ENCODE data around the gene ARHGAP26. TPM values are rescaled to one million over a fixed set of nuclear protein-coding genes. Genes with fewer than 3 reads are reported as not detected.

ARHGAP26 gene
- total and polyA plus RNA-seq, 2 donors (not counting 3 experiments of a cell fraction or from before 2014, with no cell fraction given): 3.1 to 16.2 TPM

DNA sequence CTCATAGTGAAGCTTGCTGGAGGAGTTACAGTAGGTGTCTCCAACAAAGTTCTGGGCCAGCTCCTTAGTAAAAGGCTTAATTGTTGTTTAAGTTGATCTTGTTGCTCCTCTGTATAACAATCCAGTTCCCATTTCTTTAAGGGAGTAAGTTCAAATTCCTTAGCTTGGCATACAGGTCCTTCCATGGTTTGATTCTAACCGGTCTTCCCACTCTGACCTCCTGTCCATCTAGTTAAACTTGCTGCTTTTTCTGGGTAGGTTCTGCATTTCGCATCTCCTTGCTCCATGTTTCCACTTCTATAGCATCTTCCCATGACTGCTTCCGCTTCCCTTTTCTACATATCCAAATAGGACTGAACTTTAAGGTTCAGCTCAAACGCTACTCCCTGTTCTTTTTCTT lies 95.5 kb downstream of the ARHGAP26 start:
- Histone ChIP-seq H3K4me2 (ENCODE audit: insufficient read depth, low read length) (no peak overlapping the region), H3K9me3 (replicated peaks; ENCODE audit: control insufficient read depth, insufficient read depth, low read length) (no peaks in the 10 kb centered on the region), H3K79me2 (ENCODE audit: control insufficient read depth, insufficient read depth, low read length) (no peaks in the 10 kb centered on the region), H3K27me3 (ENCODE audit: control insufficient read depth in 2 of 2, insufficient read depth in 2 of 2, low read length in 2 of 2) (no peaks in the 10 kb centered on the region), H3K9me1 (replicated peaks; ENCODE audit: control insufficient read depth, extremely low read depth, insufficient read depth, low read length) (no peaks in the 10 kb centered on the region), H3K4me1 (ENCODE audit: control insufficient read depth, extremely low read depth, insufficient read depth, low read length) (peaks cover 2% of the 10 kb centered on the region), H3K36me3 (ENCODE audit: control insufficient read depth in 2 of 2, extremely low read depth in 1 of 2, insufficient read depth in 2 of 2, low read length in 2 of 2) (no peaks in the 10 kb centered on the region), H3K9ac (replicated peaks; ENCODE audit: extremely low read depth, insufficient read depth, low read length) (no peak overlapping the region), H2AFZ (ENCODE audit: low read depth, low read length) (no peak overlapping the region), H4K20me1 (replicated peaks; ENCODE audit: control insufficient read depth, extremely low read depth, insufficient read depth, low read length) (no peaks in the 10 kb centered on the region), H3K27ac (ENCODE audit: insufficient read depth, low read depth, low read length) (no peak overlapping the region), H3K4me3 (replicated peaks in 1 of 3; ENCODE audit: insufficient read depth in 1 of 3, low read depth in 1 of 3, low read length in 3 of 3) (no peak overlapping the region)
- dilution Hi-C loops (cut with MboI; ENCODE audit: extremely low pct_ligation_motif_present, low sequenced_read_pairs) (no loop called here), intact Hi-C loops (cut with micrococcal nuclease) (loop anchor here (2.0 kb wide), 1 partner anchor 117 kb away; no protein-coding TSS in a partner anchor)
- TF ChIP-seq, protein P1, sequence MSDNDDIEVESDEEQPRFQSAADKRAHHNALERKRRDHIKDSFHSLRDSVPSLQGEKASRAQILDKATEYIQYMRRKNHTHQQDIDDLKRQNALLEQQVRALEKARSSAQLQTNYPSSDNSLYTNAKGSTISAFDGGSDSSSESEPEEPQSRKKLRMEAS (IDR thresholded peaks at IDR 0.05; ENCODE audit: insufficient read depth, insufficient read length): no peak
- TF ChIP-seq CTCF (IDR thresholded peaks at IDR 0.05; ENCODE audit: extremely low read depth in 1 of 2, insufficient read depth in 1 of 2, low read depth in 1 of 2, low read length in 2 of 2): no peak
- TF ChIP-seq EZH2 (IDR thresholded peaks at IDR 0.05; ENCODE audit: borderline replicate concordance, low read depth, low read length, severe bottlenecking): no peak
- TF ChIP-seq GATA2 (IDR thresholded peaks at IDR 0.05; ENCODE audit: insufficient read depth, insufficient read length, low read depth, low read length): no peak
- TF ChIP-seq MYC (IDR thresholded peaks at IDR 0.05; ENCODE audit: low read depth, low read length): no peak
- no peak for TF ChIP-seq POLR2A (IDR thresholded peaks at IDR 0.05; ENCODE audit: low read depth, low read length)
- no peak for TF ChIP-seq POLR2AphosphoS5 (IDR thresholded peaks at IDR 0.05; ENCODE audit: insufficient read depth, low read depth, low read length)
- TF ChIP-seq JUN (IDR thresholded peaks at IDR 0.05; ENCODE audit: borderline replicate concordance, insufficient read depth, insufficient read length, low read depth): no peak
- no peak for TF ChIP-seq FOS (IDR thresholded peaks at IDR 0.05; ENCODE audit: borderline replicate concordance, insufficient read depth, low read length)
- no peak for FAIRE-seq
- BruUV-seq (replicated peaks): no TSS peak
- ChIA-PET POLR2A (no interaction called here), CTCF (interaction anchor here (1.0 to 3.2 kb wide), 8 partner anchors 12 to 153 kb away, joined by 3 to 24 read pairs (median 9); partner anchors contain the start of gene ARHGAP26)
- DNase-seq (ENCODE audit: low read depth, low spot score): no peak
